Epidermal melanocyte (primary cell): ENCODE measurements around the gene XIRP2.
"Not testable (repeated sequence)": the region's sequence is repeated elsewhere in the genome, so short reads cannot be mapped to it uniquely, and the experiment has no call there.

ENCODE experiments used
- DNase-seq: peaks from one replicate; pipeline ENCODE4 v3.0.0; 2011; ENCODE audit warnings: low spot score; ENCODE audit not compliant: insufficient read length

The XIRP2 gene

DNA sequence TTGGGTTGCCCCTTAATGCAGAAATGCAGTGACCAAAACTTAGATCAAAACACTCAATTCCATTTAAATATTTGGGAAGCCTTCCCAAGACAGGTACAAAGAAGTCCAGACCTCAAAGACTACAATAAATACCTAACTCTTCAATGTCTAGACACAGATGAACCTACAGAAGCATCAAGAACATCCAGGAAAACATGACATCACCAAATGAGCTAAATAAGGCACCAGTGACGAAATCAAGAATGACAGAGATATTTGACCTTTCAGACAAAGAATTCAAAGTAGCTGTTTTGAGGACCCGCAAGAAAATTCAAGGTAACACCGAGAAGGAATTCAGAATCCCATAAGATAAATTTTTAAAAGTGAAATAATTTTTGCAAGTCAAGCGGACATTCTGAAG is 140.2 kb downstream of the XIRP2 start:
- no peak for DNase-seq

DNA sequence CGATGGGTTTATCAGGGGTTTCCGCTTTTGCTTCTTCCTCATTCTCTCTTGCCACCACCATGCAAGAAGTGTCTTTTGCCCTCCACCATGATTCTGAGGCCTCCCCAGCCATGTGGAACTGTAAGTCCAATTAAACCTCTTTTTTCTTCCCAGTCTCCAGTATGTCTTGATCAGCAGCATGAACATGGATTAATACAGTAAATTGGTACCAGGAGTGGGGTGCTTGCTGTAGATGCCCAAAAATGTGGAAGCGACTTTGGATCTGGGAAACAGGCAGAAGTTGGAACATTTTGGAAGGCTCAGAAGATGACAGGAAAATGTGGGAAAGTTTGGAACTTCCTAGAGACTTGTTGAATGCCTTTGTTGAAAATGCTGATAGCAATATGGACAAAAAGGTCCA is 146.7 kb downstream of the XIRP2 start:
- DNase-seq: not testable (repeated sequence)

DNA sequence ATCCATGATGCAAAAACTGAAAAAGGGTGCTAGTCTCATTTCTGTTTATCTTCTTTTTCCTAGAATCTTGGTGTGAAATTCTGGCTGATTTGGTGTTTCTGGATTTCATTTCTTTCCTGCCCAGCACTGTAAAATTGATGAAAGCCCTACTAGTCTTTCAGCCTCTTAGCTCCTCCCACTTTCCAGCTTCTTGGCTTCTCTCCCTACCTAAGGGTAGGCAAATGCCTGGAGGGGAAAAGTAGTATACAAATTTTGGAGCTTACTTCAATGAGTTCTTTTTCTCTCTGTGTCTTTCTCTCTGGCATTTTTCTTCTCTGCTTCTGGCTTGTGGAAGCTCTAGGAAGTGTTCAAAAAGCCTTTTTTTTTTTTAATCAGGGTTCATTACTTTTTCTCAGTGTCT is 160.5 kb downstream of the XIRP2 start:
- peak; percentile 30 for DNase-seq

DNA sequence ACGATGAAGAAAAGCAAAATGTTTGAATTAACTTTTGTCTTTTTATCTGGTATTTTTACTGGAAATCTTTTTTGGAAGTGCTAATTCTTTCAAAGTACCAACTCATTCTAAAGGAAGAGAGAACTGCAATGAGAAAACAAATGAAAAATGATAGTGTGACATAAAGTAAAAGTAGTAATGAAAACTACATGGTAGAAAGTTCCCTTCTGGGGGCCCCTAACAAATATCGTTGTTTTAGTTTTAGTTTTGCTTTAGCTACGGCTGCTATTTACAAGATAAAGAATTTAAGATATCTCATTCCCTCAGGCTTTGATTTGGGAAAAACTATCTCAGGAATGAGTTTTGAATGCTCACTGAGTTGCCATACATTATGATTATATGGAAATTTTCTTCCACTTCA is 161.4 kb downstream of the XIRP2 start:
- no peak for DNase-seq

DNA sequence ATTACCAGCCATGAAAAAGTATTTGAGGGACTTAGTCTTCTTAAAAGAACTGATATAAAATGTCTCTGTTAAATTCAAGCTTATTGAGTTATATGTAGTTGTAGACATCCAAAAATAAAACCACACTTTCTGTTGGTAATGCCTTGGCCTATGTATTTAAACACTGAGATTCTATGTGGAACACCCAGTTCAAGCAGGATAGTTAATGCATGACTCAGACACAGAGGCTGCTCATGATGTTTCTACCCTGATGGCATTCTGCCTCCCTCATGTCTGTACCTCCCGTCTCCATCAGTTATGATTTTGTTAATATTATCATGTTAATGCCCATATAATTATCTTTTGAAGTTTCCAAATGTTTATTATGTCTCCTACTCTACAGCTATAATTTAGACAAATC is 164.5 kb downstream of the XIRP2 start:
- no peak for DNase-seq

DNA sequence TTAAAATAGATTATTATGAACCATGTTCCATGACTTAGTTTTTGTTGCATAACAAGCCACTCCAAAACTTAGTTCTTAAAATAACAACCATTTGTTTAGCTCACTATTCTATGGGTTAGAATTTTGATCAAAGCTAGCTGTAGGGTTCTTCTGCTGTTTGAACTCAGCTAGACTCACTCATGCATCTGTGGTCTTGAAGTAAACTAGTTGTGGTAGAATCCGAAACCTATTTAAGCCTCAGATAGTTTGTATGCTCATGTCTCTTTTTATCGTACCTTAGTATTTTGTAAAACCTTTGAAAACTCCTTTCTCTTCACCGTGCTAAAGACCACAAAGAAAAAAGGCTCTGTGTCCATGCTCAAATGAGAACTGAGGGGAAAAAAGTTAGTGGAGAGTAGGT is 166.6 kb downstream of the XIRP2 start:
- DNase-seq: no peak

DNA sequence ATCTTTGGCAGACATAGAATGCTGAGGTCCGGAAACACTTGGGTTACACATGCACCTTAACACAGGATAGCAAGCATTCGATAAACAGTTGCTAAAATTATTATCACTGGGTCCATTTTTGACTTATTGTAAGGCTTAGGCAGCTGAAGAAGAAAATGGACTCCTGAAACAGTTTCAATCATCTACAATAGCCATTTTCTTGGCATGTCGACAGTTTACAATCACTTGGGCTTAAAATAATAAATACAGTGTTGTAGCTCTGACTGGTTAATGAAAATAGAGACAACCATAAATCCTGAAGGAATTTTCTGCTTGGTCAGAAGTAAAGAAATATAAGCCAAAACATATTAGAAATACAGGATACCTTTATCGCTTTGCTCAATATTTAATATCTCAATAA is 169.2 kb downstream of the XIRP2 start:
- no peak for DNase-seq

DNA sequence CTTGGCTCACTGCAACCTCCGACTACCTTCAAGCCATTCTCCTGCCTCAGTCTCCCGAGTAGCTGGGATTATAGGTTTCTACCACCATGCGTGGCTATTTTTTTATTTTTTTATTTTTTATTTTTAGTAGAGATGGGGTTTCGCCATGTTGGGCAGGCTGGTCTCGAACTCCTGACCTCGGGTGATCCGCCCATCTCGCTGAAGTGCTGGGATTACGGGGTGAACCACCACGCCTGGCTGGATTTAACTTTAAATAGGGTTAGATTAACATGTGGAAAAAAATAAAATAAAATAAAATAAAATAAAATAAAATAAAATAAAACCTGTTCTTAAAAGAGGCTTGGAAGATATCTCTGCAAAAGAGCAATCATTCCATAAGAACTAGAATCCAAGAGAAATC is 170.9 kb downstream of the XIRP2 start:
- no peak for DNase-seq

DNA sequence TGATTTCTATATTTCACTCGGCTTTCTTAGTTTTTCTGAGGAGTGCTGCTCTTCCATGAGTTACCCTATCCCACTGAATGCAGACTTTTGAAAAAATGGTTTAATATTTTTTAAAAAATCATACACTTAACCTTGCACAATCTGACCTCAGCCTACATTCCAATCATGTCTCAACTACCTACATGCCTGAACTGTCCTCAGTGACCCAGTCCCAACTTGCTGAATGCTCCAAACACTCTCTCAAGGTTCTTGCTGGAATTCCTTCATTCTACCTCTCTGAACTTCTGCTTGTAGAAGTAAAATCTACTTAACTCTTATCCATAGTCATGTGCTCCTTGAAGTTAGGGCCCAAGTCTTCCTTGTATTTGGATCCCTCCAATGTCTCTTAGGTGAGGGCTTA is 181.6 kb downstream of the XIRP2 start:
- DNase-seq: no peak

DNA sequence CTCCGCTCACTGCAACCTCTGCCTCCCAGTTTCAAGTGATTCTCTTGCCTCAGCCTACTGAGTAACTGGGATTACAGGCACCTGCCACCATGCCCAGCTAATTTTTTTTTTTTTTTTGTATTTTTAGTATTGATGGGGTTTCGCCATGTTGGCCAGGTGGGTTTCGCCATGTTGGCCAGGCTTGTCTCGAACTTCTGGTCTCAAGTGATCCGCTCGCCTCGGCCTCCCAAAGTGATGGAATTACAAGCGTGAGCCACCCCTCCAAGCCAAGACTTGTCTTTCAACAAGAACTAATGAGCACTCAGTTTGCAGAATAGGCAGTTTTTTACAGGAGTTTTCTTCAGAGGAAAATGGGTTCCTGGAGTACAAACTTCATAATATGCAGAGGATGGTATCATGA is 187.4 kb downstream of the XIRP2 start:
- DNase-seq: not testable (repeated sequence)

DNA sequence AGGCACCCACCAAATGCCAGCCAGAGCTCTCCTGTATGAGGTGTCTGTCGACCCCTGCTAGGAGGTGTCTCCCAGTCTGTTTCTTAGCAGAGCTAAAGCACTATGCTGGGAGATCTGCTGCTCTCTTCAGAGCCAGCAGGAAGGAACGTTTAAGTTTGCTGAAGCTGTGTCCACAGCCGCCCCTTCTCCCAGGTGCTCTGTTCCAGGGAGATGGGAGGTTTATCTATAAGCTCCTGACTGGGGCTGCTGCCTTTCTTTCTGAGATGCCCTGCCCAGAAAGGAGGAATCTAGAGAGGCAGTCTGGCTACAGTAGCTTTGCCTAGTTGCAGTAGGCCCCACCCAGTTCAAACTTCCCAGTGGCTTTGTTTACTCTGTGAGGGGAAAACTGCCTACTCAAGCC is 210.7 kb downstream of the XIRP2 start:
- not testable (repeated sequence) for DNase-seq

DNA sequence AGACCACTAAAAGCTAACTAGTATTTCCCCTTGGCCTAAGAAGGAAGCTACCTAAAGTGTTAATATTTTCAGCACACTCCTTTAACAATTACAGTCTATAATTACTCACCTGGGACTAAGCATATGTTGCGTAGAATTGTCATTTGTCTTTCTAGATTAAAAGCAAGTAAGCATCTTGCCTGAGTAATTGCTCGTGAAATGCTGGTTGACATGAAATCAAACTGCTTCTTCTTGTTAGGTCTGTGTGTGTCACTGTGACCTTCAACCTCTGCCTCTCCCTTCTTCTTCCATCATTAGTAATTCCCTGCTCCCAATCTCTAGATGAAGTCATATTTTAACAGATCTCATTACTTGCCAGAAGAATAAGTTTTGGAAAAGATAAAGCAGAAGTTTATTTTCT is 212.2 kb downstream of the XIRP2 start:
- no peak for DNase-seq

DNA sequence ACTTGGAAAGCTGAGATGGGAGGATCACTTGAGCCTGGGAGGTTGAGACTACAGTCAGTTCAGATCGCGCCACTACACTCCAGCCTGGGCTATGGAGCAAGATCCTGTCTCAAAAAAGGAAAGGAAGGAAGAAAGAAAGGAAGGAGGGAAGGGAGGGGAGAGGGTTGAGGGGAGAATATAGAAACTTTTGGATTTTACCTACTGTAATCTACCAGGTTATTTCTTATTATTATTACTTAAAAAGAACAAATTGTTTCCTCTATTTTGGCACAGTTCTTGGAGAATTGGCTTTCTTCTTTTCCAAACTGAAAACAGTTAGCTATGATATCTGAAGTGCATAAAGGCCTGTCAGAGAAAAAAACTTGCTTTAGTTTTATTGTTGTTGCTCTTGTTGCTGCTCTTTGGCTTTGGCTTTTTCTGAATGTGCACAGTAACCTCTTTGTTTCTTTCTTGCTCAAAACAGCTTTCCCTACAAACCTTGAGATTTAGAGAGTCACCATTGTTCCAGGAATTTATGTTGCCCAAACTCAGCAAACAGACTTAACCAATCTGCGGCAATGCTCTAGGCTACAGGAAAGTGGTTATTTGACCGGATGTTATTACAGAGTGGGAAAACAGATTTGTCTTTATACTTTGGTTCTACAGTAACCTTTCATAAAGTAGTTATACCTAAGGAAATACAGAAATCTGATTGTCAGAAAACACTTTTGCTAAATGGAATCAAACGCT is 214.9 kb downstream of the XIRP2 start:
- DNase-seq: peak; percentile 30

DNA sequence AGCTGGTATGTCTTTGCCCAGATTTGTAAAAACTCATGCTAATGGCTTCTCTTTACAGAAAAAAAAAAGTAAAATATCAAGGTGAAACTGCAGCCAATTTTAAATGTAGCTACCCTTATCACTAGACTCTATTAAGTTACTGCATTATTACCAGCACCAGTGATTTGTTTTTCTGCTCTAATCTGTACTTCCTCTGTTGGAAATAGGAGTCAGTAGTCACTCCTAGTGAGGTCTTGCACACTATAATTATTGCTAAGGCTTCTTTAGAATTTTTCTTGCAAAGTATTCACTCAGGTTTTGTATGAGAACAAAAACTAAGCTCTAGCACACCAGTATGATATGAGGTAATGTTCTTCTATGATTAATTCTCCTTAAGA is 215.5 kb downstream of the XIRP2 start:
- DNase-seq: no peak

DNA sequence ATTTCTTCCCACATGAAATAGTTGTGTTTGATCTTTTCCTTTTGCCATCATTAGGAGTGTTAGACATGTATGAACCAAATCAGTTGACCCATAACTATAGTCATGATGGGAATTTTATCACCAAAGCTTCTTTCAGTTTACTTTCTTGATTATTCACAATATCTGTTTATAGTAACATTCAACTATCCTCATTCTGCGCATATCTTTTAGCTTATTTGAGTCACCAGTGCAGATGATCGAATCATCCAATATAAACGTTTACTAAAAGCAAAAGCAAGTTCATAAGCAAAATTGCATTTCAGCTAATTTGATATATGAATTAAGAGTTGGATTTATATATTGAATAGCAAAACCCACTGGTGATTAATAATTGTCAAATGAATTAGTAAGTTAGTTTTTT is 216.4 kb downstream of the XIRP2 start:
- no peak for DNase-seq

DNA sequence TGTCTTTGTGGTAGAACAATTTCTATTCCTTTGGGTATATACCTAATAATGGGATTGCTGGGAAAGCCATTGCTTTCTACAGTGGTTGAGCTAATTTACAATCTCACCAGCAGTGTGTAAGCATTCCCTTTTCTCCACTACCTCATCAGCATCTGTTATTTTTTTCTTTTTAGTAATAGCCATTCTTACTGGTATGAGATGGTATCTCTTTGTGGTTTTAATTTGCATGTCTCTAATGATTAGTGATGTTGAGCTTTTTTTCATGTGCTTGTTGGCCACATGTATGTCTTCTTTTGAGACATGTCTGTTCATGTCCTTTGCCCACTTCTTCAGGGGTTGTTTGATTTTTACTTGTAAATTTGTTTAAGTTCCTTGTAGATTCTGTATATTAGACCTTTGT is 221.4 kb downstream of the XIRP2 start:
- not testable (repeated sequence) for DNase-seq

DNA sequence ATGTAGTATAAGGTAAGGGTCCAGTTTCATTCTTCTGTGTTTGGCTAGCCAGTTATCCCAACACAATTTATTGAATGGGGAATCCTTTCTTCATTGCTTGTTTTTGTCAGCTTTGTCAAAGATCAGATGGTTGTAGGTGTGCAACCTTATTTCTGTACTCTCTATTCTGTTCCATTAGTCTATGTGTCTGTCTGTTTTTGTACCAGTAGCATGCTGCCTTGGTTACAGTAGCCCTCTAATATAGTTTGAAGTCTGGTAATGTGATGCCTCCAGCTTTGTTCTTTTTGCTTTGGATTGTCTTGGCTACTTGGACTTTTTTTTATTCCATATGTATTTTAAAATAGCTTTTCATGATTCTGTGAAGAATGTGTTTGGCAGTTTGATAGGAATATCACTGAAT is 222.1 kb downstream of the XIRP2 start:
- DNase-seq: no peak

DNA sequence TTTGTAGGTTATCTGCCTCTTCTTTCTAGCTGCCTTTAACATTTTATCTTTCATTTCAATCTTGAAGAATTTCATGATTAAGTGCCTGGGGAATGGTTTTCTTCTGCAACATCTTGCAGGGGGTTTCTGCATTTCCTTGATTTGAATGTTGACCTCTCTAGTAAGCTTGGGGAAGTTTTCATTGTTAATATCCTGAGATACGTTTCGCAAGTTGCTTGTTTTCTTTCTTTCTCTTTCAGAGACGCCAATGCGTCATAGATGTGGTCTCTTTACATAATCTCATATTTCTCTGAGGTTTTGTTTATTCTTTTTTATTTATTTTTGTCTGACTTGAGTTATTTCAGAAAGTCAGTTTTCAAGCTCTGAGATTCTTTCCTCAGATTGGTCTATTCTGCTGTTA is 225.7 kb downstream of the XIRP2 start:
- no peak for DNase-seq

DNA sequence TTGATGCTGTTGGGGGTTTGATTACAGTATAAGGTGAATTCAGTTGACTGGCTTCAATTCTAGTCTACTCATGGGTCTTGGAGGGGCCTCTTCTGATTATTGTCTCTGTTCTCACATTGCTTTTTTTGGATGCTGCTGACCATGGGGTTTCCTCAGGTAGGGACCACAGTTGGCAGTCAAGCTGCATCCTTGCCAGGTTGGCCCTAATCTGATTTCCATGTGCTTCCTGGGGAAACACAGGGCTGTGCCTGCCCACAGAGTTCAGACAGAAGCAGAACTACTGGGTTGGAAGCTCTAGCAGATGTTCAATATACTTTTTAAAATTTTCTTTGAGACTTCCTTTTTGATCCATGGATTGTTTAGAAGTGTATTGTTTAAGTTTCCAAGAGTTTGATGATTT is 227.3 kb downstream of the XIRP2 start:
- DNase-seq: no peak

DNA sequence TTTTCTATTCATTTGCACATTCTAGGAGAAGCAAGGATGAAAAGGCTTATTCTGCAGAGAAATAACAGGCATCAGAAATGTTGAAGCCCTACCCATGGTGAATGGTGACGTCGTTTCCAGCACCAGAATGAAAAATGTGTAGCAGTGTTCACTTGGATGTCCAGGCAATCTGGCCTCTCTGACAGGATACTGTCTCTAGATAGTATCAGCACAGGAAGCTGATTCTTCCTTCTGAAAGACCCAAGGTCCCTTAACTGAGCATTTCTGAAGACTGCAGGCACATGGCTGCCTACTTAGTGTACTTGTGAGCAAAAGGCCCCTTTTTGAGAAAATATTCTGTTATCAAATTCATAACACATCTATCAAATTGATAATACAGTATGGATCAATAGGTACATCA is 234.1 kb downstream of the XIRP2 start:
- DNase-seq: no peak

DNA sequence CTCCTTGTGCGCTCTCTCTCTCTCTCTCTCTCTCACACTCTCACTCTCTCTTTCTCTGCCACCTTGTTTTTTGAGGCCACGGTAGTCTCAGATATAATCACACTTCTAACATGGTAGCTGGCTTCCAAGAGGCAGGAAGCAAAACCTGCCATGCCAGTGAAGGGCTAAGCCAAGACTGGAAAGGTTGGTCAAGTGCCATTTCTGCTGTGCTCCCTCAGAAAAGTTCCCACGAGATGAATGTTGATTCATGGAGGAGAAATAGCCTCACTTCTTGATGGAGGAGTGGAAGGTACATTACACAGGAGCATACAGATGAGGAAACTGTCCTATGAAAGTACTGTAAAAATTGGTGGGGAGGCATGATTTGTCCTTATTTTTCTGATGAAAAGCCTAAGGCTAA is 237.9 kb downstream of the XIRP2 start:
- no peak for DNase-seq

DNA sequence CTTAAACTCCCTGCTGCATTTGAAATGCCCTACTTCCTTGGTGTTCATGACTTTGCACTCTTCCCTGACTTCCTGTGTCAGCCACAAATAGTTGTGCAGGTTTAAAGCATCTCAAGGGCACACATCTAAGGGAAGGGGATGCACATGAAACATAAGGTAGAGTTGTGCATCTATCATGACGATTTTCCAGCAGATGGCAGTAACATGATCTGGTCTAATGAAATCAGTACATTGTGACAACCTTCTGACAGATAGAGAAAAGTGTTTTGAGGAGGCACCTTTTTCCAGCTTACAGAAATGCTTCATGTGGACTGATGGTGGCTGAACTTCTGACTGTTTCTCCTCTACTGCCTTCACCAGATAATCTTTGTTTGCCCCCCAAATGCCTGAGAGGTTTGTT is 238.9 kb downstream of the XIRP2 start:
- DNase-seq: no peak

DNA sequence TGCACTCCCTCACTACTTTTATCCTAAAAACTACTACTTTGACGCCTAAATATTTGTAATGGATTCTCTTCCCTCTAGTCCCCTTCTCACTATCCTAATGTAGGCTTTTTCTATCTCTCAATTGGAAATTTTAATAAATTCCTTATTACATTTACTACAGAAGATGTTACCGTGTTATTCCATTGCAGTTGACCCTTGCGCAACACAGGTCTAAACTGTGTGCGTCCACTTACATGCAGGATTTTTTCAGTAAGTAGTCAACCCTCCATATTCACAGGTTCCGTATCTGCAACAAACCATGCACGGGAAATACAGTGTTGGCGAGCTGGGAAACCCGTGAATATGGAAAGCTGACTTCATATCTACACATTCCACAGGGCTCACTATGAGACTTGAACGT is 239.8 kb downstream of the XIRP2 start:
- no peak for DNase-seq

DNA sequence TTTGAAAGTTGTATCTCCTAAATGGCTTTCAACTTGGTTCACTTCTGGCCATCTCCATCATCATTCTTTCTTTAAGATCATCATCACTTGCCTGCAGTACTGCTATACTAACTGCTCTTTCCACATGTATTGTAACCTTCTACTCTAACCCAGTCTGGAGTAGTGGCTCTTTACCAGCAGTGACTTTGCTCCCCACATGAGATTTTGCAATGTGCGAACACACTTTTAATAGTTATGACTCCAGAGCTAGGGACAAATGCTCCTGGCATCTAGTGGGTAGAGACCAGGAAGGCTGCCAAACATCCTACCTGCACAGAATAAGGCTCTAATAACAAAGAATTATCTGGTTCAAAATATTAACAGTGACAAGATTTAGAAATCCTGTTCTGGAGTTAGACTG is 243.8 kb downstream of the XIRP2 start:
- no peak for DNase-seq
